GM19395 (cell line): ENCODE measurements around the gene GPR171.
A peak's percentile ranks its signal among the peaks of the same experiment; 100 is the strongest.

ENCODE experiments used
- ATAC-seq: cut with Tn5 transposase; IDR thresholded peaks from one replicate; pipeline ENCODE4 v1.9.1; 2021; ENCODE audit warnings: mild to moderate bottlenecking, moderate library complexity; ENCODE audit not compliant: unreplicated experiment

Gene GPR171

GRCh38 chr3:151214459-151214858, 11.4 kb upstream of the GPR171 start:
- ATAC-seq, result no peak

GRCh38 chr3:151213881-151214280, 10.9 kb upstream of the GPR171 start:
- ATAC-seq, result no peak

- no peak for ATAC-seq
Observed at GRCh38 chr3:151213151-151213550, 10.1 kb upstream of the GPR171 start.

- ATAC-seq, result peak; percentile 77
Observed at GRCh38 chr3:151210676-151211381, 7.8 kb upstream of the GPR171 start.

GRCh38 chr3:151209654-151210053, 6.6 kb upstream of the GPR171 start:
- no peak for ATAC-seq

GRCh38 chr3:151206201-151206600, 3.2 kb upstream of the GPR171 start:
- ATAC-seq, result no peak

- no peak for ATAC-seq
Observed at GRCh38 chr3:151205482-151205881, 2.5 kb upstream of the GPR171 start.

- no peak for ATAC-seq
Observed at GRCh38 chr3:151204530-151205402, 1.8 kb upstream of the GPR171 start.

- no peak for ATAC-seq
Observed at GRCh38 chr3:151201051-151201730, 1.8 kb downstream of the GPR171 start.

GRCh38 chr3:151200586-151200985, 2.4 kb downstream of the GPR171 start:
- no peak for ATAC-seq

GRCh38 chr3:151199554-151200438, 3.2 kb downstream of the GPR171 start:
- ATAC-seq, result no peak

GRCh38 chr3:151198849-151199248, 4.2 kb downstream of the GPR171 start:
- ATAC-seq, result no peak

- no peak for ATAC-seq
Observed at GRCh38 chr3:151197981-151198767, 4.8 kb downstream of the GPR171 start.

GRCh38 chr3:151197228-151197627, 5.8 kb downstream of the GPR171 start:
- ATAC-seq, result no peak

- ATAC-seq, result no peak
Observed at GRCh38 chr3:151196434-151196833, 6.6 kb downstream of the GPR171 start.

GRCh38 chr3:151195826-151196225, 7.2 kb downstream of the GPR171 start:
- no peak for ATAC-seq

GRCh38 chr3:151192545-151192944, 10.5 kb downstream of the GPR171 start:
- ATAC-seq, result no peak

- ATAC-seq, result no peak
Observed at GRCh38 chr3:151191095-151191494, 11.9 kb downstream of the GPR171 start.

GRCh38 chr3:151183265-151183671, 19.7 kb downstream of the GPR171 start:
- ATAC-seq, result no peak
